NCI-H1092 treated with DMSO at 0.1 percent for 48 hours (cell line): ENCODE results near the gene PDYN.

Source experiments
- DNase-seq: peaks from one replicate; lab custom pipeline; 2025; lab: John Stamatoyannopoulos, UW

The PDYN gene

DNA sequence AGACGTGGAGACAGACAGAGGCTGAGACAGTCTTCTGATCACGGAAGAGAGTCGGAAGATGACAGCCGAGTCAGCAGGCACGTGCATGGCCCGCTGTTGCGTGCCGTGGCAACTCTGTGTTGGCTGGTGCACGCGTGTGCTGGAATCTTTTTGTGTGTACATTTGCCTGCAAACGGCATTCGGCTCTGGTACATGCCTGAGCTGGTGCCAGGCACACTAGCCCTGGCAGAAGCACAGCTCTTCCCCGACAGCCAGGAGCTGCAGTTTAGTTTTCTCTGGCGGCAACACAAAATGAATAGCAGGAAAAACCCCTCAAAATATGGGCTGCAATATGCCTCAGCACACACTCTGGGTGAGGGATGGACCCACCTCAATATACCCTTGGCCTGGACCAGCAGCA is 769 bp upstream of the PDYN start:
- DNase-seq, result no peak

DNA sequence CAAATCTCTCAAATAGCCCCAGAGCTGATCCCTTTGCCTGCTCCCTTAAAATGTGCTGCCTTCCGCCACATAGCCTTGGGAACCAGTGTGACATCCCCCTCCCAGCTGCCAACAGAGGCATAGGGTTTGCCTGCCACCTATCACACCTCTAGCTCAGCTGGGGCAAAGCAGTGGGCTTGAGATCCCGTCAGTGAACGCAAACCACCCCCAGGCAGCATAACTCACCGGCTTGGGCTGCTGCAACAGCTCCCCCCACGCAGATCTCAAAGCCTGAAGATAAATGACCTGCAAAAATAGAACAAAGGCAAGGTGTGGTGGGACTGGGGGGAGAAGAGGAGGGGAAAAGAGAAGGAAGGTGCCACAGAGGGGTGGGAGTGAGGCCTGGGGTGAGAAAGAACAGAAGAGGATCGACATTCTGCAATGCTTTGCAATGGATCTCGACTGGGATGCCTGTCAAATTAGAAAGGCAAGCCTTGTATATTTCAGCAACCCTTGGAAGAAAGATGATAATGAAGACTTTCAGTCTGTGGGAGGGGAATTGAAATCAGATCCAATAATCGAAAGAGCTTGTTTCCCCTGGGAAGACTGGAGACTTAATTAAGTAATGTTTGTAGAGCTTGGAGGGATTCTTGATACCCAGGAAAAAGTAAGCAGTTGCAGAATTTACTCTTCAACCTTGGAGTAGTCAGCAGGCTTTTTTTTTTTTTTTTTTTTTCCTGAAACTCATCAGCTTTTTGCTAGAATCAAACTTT is 1.3 kb downstream of the PDYN start:
- no peak for DNase-seq

DNA sequence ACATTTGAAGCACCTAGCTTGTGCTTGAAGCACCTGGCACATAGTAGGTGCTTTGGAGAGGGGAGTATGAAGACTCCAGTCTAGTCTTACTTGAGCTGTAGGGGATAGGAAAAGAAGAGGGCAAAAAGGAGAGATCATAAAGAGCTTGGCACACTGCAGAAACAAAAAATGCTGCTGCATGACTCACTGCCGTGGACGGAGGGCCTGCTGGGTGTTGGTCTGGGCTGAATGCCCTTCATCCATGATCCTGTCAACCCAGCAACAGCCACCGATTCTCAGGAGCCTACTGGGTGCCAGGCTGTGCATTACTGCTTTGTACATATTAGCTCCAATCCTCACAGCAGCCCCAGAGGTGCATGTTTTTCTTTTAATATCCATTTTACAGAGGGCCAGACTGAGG is 6.0 kb downstream of the PDYN start:
- DNase-seq, result no peak

- DNase-seq, result no peak
Measured at GRCh38 chr20:1983301-1983700, 10.6 kb downstream of the PDYN start.

GRCh38 chr20:1982686-1983085 is 11.2 kb downstream of the PDYN start:
- no peak for DNase-seq

DNA sequence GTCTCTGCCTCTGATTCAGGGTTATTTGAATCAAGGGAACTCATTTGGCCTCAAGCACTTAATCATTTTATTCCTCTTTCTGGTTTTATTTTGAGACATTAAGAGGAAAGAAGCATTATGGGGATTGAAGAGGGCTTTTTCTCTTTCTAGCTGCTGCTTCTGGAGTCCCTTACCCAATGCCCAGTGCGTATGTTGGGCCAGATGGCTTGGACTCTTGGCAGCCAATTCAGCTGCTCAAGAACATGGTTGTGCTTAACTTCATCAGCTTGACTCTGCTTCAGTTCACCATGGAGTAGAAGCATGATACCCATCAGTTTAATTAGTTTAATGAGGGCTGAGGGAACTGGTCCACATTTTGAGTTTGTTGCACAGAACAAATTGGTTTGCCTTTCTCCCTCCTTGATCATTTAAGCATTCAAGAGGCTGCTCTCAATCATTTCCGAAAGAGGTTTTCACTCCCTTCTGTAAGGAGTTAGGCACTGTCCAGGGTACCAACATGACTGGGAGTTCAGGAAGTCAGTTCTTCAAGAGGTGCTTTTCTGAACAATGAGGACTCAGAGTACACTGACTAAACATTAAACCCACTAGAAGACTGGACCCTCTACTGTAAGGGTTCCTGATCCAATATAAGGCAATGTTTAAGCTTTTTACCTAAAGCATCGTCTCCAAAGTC is 14.6 kb downstream of the PDYN start:
- no peak for DNase-seq

GRCh38 chr20:1975291-1975690 is 18.6 kb downstream of the PDYN start:
- no peak for DNase-seq

- no peak for DNase-seq
Measured at GRCh38 chr20:1973601-1974440, 20.0 kb downstream of the PDYN start.

DNA sequence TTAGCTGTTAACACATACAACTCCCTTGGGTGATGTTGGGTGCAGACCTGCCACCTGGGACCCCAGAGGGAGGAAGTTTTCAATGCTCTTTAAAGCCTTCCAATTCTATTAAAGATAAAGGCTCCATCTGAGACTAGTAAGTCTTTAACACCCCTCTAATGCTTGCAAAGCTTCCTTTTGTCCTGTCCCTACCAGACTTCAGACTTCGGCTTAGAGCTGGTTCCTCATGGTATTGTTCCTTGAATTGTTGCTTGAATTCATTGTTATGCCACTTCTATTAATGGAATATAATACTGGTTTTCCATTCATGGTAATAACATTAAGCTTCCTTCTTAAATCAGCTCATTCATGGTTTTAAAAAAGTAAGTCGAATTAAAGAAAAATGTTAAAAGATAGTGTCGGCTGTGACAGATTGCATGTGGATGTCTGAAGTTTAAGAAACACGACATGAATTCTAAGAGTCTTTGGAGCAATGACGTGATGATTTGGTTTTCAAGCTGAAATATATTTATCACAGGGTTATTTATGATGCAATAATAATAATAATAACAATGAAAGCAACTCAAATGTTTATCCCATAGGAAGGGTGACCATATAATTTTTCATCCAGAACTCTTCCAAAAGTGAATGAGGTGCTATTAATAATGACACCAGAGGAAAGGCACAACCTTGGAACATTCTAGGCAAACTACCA is 21.8 kb downstream of the PDYN start:
- no peak for DNase-seq

- DNase-seq, result no peak
Measured at GRCh38 chr20:1968964-1969363, 24.9 kb downstream of the PDYN start.

DNA sequence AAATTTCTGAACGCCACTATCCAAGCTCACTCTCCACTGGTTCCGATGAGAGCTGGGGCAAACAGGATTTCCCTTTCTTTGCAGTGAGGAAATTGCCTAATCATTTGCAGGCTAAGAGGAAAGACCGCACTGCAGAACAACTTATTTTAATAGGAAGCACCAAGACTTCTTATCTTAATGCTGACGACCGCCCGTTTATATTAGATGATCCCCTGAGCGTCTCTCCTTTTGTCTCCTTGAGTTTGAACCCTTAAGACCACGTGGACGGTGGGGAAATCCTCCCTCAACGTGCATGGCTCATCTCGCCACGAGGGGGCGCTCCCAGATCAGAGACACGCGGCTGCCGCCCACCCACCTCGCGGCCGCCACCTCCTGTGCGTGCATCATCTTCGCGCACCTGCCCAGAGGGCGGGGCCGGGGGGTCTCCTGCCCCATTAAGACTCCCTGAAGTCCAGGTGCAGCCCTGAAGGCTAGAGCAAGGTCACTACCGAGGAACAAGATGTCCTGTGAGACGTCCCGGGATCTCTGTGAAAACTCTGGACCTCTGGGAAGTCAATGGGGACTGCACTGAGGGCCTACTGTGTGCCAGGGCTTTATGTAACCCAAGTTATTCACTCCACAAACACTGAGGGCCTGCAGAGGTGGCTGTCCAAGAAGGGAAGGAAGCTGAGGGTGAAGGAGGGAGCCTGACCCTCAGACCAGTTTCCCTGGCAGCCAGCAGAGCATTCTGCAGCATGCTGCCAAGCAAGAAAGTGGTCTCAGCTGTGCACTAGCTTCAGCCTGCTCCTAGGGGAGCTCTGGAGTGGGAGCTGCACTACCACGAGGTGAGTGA is 28.1 kb downstream of the PDYN start:
- peak; percentile 56 for DNase-seq

DNA sequence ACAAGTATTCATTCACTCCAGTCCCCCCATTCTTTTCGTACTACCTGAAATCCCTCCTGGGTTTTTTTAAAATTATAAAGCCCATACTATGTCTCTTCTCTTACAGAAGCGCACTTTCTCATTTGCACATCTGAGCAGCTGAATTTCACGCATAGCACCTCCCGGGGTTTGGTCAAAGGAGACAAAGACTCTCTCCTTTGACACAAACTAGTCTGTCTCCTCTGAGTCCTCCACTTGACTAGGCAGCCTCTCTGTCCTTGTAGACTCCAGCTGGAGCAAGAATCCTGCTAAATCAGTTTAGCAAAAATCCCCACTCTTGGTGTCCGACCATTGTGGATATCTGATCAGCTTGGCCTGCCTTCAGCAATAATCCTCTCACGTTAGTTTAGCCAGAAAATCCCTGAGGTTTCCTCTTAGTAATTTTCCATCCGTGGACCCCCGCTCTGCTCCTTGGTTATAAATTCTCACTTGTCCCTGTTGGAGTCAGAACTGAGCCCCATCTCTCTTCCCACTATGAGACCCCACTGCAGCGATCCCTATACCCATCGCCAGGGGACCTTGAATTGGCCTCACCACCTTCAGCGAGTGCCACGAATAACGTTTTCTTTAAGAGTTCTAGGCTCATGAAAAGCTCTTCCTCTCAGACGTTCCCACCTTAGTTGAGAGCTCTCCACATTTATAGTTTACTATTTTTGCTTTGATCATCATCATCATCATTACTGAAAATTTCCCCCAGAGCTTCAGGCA is 29.0 kb downstream of the PDYN start:
- DNase-seq, result no peak

DNA sequence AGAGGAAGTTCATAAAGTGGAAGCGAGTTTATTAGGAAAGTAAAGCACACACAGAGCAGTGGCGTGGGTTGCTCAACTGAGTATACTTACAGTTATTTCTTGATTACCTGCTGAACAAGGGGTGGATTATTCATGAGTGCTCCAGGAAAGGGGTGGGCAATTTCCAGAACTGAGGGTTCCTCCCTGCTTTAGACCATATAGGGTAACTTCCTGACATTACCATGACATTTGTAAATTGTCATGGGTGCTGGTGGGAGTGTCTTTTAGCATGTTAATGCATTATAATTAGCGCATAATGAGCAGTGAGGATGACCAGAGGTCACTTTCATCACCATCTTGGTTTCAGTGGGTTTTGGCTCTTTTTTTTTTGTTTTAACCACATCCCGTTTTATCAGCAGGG is 29.8 kb downstream of the PDYN start:
- DNase-seq, result no peak

DNA sequence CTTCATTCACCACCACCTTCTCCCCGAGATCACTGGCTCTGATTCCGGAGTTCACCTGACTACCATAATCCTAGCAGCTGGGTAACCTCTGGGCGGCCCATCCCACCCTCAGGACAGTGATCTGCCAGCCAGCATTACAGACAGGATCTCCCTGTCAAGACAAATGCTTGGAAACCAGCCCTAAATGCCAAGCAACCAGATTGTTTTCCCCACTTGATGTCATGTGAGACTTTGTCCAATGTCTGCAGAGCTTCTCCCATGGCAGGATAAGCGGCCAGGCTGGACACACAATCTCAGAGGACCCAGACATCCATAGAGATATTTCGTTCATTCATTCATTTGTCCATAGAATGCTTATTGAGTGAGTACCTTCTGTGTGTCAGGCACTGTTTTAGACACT is 32.5 kb downstream of the PDYN start:
- DNase-seq, result no peak

DNA sequence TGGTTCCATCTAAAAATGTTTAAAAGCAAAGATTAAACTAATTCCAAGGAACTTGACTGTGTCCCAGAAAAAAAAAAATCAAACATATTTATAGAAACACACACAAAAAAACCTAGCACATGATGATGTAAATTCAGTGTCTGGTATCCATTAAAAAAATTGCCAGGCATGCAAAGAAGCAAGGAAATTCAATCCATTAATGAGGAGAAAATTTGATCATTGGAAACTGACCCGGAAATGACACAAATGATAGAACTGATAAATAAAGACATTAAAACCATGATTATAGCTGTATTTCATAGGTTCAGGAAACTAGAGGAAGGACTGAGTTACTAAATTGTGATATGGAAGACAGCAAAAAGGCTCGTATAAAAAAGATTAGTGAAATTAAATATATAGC is 34.7 kb downstream of the PDYN start:
- DNase-seq, result no peak

GRCh38 chr20:1958426-1958825 is 35.4 kb downstream of the PDYN start:
- no peak for DNase-seq

DNA sequence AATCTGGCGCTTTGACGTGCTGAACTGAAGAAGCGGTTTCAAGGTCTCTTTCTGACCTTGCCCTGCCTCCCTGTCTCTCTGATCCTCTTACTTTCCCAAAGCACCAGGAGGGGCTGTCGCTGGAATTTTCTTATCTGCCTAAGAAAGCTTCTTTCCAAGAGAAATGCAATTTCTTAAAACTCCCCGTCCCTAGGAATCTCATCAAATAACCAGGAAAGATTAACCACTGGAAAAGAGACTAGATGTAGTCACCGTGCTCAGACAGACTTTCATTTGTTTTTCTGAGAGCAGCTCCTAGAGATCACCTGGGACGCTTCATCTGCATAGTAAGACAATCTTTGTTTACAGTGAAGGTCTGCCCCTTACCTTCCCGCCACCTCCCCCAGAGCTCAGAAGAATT is 38.6 kb downstream of the PDYN start:
- no peak for DNase-seq

- DNase-seq, result no peak
Measured at GRCh38 chr20:1953621-1954020, 40.2 kb downstream of the PDYN start.

DNA sequence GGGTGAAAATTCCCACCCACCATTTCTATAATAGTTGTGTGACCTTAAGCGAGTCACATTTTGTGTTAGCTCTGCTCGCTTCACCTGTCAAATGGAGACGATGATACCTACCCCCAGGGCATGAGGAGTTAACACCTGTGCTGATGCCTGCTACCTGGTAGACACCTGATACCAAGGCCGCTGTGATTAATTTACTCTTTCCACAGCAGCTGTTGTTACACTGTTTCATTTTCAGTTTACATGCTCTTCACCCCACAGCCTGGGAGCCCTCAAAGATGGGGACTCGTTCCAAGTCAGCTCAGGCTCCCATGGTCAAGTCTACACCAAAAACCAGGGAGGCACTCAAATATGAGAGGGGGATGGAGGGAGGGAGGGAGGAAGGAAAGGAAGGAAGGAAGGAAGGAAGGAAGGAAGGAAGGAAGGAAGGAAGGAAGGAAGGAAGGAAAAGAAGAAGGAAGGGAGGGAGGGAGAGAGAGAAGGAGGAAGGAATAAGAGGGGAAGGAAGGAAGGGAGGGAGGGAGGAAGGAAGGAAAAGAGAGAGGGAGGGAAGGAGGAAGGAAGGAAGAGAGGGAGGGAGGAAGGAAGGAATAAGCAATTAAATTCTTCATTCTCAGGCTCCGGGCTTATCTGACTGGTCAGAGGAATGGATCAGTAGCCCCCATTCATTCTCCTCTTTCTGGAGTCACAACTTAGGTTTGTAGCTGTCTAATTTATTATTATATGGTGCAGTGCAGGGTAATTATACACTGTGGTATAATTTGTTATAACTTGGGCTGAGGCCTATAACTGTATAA is 40.9 kb downstream of the PDYN start:
- no peak for DNase-seq
